Lung (tissue), 12 donors: ENCODE measurements around the gene SLC9A1. TPM values are rescaled to one million over a fixed set of nuclear protein-coding genes. Genes with fewer than 3 reads are reported as not detected.

Experiments
- ATAC-seq: fragments of 200-7000 bp; cut with Tn5 transposase; one replicate; pipeline ENCODE4 v1.9.1; 2020; ENCODE audit warnings: moderate number of reproducible peaks; ENCODE audit not compliant: insufficient read depth, low FRiP score
- DNase-seq, 3 donors: peaks; one replicate each; pipeline ENCODE4 v3.0.0-alpha.2; 2013 to 2017
- H3K27ac ChIP-seq, 2 donors: one replicate each; pipeline ENCODE4 v1.5.1; 2013; ENCODE audit warnings: mild to moderate bottlenecking in 2 of 2, moderate library complexity in 2 of 2, control low read depth in 1 of 2, inconsistent platforms in 1 of 2, low read depth in 1 of 2, low read length in 1 of 2
- H3K27me3 ChIP-seq, 3 donors: one replicate each; pipeline ENCODE4 v1.5.1; 2013; ENCODE audit warnings: low read length in 2 of 3; ENCODE audit not compliant: control insufficient read depth in 3 of 3, insufficient read depth in 3 of 3
- H3K36me3 ChIP-seq, 4 donors: one replicate each; pipeline ENCODE4 v1.5.1; 2013; ENCODE audit warnings: low read length in 4 of 4, mild to moderate bottlenecking in 1 of 4, moderate library complexity in 1 of 4; ENCODE audit not compliant: control insufficient read depth in 4 of 4, insufficient read depth in 4 of 4
- H3K4me1 ChIP-seq, 5 donors: one replicate each; pipeline ENCODE4 v1.5.1; 2013; ENCODE audit warnings: low read length in 5 of 5, mild to moderate bottlenecking in 2 of 5, moderate library complexity in 1 of 5; ENCODE audit not compliant: control insufficient read depth in 5 of 5, insufficient read depth in 5 of 5
- H3K4me3 ChIP-seq: one replicate; pipeline ENCODE4 v1.5.1; 2013; ENCODE audit warnings: mild to moderate bottlenecking, control low read depth, moderate library complexity
- H3K9ac ChIP-seq, 2 donors: one replicate each; pipeline ENCODE4 v1.5.1; 2013; ENCODE audit warnings: low read length in 2 of 2, control low read depth in 1 of 2; ENCODE audit not compliant: insufficient read depth in 1 of 2
- H3K9me3 ChIP-seq, 4 donors: one replicate each; pipeline ENCODE4 v1.5.1; 2013; ENCODE audit warnings: low read length in 3 of 4, mild to moderate bottlenecking in 1 of 4, moderate library complexity in 1 of 4; ENCODE audit not compliant: control insufficient read depth in 4 of 4, insufficient read depth in 3 of 4
- CTCF ChIP-seq: IDR thresholded peaks from 2 replicates; pipeline ENCODE4 v1.5.1; 2012; ENCODE audit warnings: mild to moderate bottlenecking; ENCODE audit errors: control extremely low read depth, extremely low read depth
- WGBS, 2 donors: extraction: QIAGEN DNeasy Blood & Tissue Kit; methylation state at CpG; one replicate each; pipeline ENCODE4 v1.1.7; 2013; 5-methylcytosine and 5-hydroxymethylcytosine counted together
- polyA plus RNA-seq, 2 donors: library from polyadenylated mRNA; stranded (reverse); fragments of 200-250 nt; gene quantifications; one replicate each; pipeline ENCODE4 v1.2.1, GENCODE V29; 2013
- total RNA-seq, 2 donors: library from RNA; depleted of rRNA in 1 of 2; stranded (reverse); fragments of >200 nt in 1 of 2; gene quantifications; one replicate each; pipeline ENCODE4 v1.2.1, GENCODE V29; 2014 to 2021
- donor health status: control.
- donor health status: control.
- donor health status: Bipolar disorder and iron deficiency.
- donor health status: healthy.
- donor health status: DM: yes; HTN: yes; CAD: no.

Gene SLC9A1
- total and polyA plus RNA-seq, 4 donors, result 19.3 to 48.0 (median 24.6) TPM

- no peak overlapping the region for H3K27ac ChIP-seq
- no peak overlapping the region for H3K4me3 ChIP-seq
- TF ChIP-seq CTCF, result no peak
Measured at GRCh38 chr1:27149084-27149761, 5.7 kb downstream of the SLC9A1 start.

GRCh38 chr1:27148591-27148990 is 6.3 kb downstream of the SLC9A1 start:
- TF ChIP-seq CTCF, result no peak
- H3K27ac ChIP-seq, result no peak overlapping the region
- peaks cover 6 to 32% (median 15%) of the 10 kb centered on the region in 5 donors for H3K4me1 ChIP-seq
- peaks cover 0 to 6% (median 0%) of the 10 kb centered on the region in 4 donors for H3K36me3 ChIP-seq
- 89 to 96% methylated on average over 2 of the region's 2 CpGs for WGBS, 2 donors
- H3K4me3 ChIP-seq, result no peak overlapping the region
- H3K9me3 ChIP-seq, result no peaks in the 10 kb centered on the region
- no peak overlapping the region for H3K9ac ChIP-seq
- no peaks in the 10 kb centered on the region for H3K27me3 ChIP-seq
- DNase-seq (no peak), ATAC-seq (no peak)

More at GRCh38 chr1:27149084-27149761, 5.7 kb downstream of the SLC9A1 start:
- 56 to 61% methylated on average over 8 of the region's 8 CpGs for WGBS, 2 donors
- H3K9me3 ChIP-seq, result no peaks in the 10 kb centered on the region
- H3K27me3 ChIP-seq, result no peaks in the 10 kb centered on the region
- H3K36me3 ChIP-seq, result peaks cover 0 to 6% (median 0%) of the 10 kb centered on the region in 4 donors
- H3K4me1 ChIP-seq, result peaks cover 9 to 36% (median 20%) of the 10 kb centered on the region in 5 donors
- no peak for DNase-seq
- no peak overlapping the region for H3K9ac ChIP-seq
- ATAC-seq, result no peak

GRCh38 chr1:27147842-27148518 is 6.9 kb downstream of the SLC9A1 start:
- WGBS, 2 donors, result 90 to 100% methylated on average over 1 of the region's 1 CpG
- no peak overlapping the region for H3K27ac ChIP-seq
- no peak for ATAC-seq
- no peak overlapping the region for H3K9ac ChIP-seq
- H3K4me3 ChIP-seq, result no peak overlapping the region
- peaks cover 0 to 6% (median 0%) of the 10 kb centered on the region in 4 donors for H3K36me3 ChIP-seq
- H3K4me1 ChIP-seq, result peaks cover 10 to 32% (median 19%) of the 10 kb centered on the region in 5 donors
- no peaks in the 10 kb centered on the region for H3K9me3 ChIP-seq
- no peak for TF ChIP-seq CTCF
- no peaks in the 10 kb centered on the region for H3K27me3 ChIP-seq
- DNase-seq, result no peak
